HG03095 (cell line): Measurements from ENCODE around the gene B4GALT3.
A peak's percentile ranks its signal among the peaks of the same experiment; 100 is the strongest.

Experiments used
- ATAC-seq: cut with Tn5 transposase; IDR thresholded peaks from one replicate; pipeline ENCODE4 v1.9.1; 2021; ENCODE audit warnings: moderate library complexity; ENCODE audit not compliant: unreplicated experiment

Gene B4GALT3

DNA sequence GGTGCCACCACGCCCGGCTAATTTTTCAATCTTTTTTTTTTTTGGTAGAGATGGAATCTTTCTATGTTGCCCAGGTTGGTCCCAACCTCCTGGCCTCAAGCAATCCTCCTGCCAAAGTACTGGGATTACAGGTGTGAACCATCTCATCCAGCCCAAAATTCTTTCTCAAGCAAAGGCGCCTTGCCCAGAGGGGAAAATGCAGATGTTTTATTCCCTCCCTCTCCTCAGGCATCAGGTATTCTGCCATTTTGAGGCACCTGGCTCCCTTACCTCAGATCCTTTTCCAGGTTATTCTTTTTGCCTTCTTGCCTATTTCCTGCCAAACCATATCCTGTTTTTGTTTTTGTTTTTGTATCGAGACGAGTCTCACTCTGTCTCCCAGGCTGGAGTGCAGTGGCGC, 11.1 kb upstream of the B4GALT3 start:
- ATAC-seq = no peak

DNA sequence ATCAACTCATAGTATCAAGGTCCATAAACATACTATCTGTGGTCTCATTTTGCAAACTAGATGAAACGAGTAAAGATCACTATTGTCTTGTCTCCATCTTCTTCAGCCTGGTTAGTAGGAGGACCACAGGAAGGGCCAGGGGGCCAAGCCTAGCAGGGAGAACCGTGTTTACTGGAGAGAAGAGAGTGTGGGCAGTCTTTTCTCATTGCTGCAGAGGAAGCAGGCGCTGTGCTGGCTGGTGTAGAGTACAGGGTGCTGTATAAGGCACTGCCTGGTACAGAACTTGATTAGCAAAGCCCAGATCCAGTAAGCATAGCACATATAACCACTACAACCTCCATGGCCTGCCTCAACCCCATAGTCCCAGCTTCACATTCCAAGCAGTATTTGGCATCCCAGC, 10.0 kb upstream of the B4GALT3 start:
- no peak for ATAC-seq

DNA sequence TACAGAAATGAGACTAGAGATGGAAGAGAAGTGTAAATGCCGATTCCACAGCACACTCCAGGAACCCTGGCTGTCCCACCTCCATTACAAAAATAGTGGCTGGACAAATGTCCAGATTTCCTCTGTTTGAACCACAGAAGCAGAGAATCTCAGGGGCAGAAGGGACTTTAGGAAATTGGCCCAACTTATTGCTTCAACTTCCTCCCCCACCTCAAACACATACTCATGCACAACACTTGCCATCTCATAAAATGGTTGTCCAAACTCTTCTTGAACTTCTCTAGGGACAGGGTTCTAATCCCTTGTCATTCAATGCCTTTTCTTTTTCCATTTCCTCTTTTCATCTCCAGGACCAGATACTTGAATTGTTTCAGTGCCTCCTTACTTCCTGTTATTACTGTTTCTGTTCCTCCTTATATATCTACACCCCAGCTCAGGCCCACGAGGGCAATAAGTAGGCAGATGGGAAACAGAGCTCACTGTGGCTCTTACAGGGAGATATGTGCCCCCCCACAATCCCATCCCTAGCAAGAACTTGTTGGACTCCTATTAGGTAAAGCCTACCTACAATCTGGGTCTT, 8.5 kb upstream of the B4GALT3 start:
- ATAC-seq = no peak

DNA sequence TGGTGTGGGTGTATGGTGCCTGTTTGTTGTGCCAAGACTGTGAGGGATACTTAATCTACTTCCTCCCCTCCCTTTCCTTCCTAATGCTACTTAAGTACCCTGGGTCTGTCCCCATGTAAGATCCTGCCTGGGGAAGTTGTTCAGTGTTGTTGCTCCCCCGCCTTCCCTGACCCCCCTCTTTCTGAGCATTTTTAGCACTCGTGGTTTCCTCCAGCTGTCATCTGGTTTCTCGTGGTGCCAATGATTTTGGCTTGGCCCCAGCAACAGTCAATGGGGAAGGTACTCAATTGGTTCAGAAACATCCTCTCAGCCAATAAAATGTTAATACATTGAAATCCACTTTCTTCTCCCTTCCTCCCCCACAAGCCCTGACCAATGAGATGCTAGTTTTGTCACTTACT, 8.0 kb upstream of the B4GALT3 start:
- peak; percentile 50 for ATAC-seq

DNA sequence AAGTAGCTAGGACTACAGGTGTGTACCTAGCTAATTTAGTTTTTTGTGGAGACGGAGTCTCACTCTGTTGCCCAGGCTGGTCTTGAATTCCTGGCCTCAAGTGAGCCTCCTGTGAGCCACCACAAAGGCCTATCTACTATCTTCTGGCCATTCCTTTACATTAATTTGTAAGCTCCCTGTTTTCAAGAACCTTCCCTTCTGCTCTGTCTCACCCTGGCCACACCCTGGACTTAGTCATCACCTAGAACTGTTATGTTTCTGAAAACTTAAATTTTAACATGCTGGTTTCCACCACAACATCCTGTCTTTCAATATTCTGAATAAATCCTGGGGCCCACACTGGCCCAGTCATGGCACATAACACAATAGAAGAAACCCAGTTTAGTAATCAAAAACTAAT, 4.9 kb upstream of the B4GALT3 start:
- peak; percentile 52 for ATAC-seq

DNA sequence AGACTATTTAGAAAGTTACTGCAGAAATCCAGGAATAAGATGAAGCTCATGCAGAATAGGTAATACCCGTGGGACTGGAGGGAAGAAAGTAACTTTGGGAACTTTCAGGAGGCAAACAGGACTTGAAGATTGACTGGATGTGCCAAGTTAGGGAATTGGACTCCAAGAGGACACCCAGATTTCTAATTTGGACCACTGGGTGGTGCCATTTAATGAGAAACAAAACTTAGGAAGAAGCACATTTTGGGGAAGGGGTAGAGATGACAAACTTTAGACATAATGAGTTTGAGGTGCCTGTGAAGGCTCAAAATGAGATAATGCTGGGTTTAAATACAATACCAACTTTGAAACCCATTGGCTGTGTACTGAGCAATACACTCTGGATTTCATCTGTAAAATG, 3.3 kb upstream of the B4GALT3 start:
- no peak for ATAC-seq

DNA sequence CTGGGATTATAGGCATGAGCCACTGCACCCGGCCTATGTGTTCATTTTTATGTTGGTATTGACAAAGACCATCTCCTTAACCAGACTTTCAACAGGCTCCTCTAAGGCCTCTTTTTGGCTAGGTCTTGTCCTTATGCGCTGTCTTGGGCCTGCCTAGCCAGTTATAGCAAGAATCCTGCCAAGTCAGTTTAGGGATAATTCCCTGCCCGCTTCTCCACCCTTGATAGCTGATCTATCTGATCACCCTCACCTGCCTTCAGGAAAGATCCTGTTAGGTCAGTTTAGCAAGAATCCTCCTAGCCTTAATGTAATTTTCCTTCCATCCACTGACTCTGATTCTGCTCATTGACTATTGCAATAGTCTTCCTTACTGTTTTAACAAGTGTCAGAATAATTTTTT, 2.4 kb upstream of the B4GALT3 start:
- ATAC-seq = no peak

DNA sequence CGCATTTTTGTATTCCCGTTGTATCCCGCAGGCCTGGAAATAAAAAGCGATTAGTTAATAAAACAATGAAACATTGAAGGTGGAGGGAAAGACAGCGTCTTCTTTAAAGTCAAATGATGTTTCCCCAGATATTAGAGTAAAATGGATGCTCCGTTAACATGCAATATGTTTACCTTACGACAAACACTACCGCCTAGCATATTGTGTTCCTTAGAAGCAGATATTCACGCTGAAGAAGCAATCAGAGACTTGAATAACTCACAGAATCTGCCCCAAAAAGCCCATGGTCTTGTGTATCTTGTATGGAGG, 583 bp upstream of the B4GALT3 start:
- no peak for ATAC-seq

DNA sequence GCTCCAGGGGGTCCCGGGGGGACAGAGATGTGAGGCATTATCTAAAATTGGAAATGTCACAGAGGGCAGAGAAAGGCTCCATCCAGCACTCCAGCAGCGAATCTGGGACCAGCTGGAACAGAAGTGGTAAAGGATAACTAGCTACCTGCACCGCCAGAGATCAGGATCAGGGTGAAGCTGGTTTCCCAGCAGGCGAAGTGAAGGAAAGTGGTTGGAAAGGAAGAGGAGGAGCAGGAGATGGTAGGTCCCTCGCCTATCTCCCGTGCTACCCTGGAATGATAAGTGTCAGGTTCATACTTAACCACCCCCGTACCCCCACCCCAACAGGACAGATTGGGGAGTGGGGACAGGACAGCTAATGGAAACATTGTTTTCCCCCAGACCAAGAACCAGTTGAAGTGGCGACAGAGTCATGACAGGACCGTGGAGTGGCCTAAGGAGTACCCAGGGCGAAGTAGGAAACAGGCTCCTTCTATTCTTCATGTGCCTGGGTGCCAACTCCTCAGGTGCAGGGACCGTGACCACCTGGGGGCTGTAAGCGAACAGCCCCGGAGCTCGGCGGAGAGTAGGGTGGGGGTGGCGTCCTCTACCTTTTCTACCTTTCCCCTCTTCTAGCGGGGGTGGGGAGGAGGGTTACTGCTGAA, 717 bp downstream of the B4GALT3 start:
- no peak for ATAC-seq

DNA sequence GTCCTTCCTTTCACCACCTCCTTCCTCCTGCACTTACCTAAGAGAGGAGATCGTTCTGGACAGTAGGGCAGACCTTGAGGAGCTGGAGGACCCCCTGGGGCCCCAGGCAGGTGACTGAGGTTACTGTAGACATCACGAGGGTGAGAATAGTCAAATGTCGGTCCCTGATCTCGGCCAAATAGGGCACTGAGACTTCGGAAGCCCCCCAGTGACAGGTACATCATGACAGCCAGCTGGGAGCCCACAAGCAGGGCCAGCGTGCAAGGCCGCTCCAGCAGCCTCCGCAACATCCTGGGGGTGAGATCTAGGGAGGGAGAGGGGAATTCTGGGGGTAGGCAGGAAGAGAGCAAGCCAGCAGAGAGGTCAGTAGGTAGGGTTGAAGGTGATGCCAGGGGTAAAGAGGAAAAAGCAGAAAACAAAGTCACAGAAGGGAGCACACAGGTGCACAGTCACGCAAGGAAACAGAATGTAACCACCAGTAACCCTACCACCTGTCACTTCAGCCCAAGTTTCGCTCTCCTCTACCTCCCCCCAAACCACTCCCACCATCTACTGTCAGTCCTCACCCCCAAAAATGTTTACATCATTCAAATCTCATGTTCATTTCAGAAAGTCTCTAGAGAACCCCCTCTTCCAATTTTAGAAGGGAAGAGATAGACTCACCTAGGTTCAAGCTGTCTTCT, 1.4 kb downstream of the B4GALT3 start:
- ATAC-seq = no peak

DNA sequence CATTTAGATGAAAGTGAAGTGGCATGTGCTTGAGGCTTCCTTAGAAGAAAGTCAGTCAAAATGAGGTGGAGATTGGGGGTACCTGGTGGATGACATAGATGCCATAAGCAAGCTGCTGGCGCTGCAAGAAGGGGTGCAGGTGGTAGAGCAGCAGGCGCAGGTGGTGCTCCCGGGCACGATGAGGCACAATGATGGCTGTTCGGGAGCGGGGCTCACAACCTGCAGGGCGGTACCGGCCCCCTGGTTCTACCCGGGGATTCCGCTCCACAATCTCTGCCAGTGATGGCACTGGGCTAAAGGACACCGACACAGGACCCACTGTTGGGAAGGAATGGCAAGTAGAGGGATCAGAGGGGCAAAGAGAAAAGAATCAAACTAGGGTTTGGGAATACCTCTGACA, 2.4 kb downstream of the B4GALT3 start:
- ATAC-seq = no peak

DNA sequence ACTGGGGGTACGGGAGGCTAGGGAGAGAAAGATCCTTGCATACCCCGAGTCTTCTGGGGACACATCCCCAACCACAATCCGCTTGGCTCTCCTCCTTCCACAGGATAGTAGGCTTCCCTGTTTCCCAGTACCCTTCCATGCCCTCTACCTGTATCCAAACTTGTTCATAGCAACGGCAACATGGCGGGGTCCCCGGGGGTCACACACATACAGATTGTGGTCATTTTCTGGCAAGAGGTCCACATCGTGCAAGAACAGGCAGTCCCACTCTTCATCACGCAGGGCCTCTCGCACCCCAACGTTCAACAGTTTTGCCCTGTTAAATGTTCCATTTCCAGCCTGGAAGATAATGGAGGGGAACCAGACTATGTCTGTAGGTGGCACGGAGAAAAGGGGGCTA, 3.6 kb downstream of the B4GALT3 start:
- ATAC-seq = no peak

DNA sequence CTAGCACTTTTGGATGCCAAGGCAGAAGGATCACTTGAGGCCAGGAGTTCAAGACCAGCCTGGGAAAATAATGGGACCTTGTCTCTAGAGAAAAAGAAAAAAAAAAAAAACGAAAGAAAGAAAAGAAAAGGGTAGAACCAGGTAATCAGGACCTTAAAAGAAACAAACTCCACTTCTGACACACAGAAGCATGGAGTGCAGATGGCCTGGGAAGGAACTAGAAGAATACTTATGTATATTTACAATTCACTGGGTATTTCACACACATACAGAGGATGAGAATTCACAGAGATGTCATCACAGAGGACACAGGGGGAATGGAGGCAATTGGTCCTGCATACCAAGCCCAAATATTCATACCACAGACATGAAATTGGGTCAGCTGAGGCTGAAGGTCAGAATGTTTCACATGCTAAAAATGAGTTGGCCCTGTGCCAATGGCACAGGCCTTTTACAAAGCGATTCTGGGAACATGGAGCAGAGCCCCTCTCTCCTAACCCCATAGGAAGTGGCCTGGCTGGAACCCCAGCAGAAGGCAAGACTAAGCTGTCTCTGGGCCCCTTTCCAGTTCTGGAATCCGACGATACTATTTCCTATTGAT, 4.4 kb downstream of the B4GALT3 start:
- no peak for ATAC-seq

DNA sequence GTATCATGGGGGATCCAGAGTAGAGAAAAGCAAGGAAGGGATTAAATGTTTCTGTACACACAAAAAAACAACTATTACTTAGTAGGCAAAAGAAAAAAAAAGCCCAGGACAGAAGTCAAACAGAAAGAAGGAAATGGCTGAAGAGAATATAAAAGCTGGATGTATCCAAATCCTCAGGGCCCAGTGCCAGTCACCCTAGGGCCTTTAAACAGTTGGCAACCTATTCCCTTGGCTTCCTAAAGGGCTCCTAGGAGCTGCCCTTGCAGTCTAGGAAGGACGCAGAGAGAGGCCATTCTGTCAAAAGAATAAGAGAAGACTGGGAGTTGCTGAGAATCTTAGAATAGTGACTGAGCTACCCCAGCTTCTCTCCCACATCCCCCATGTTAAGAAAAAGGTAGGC, 5.0 kb downstream of the B4GALT3 start:
- no peak for ATAC-seq

DNA sequence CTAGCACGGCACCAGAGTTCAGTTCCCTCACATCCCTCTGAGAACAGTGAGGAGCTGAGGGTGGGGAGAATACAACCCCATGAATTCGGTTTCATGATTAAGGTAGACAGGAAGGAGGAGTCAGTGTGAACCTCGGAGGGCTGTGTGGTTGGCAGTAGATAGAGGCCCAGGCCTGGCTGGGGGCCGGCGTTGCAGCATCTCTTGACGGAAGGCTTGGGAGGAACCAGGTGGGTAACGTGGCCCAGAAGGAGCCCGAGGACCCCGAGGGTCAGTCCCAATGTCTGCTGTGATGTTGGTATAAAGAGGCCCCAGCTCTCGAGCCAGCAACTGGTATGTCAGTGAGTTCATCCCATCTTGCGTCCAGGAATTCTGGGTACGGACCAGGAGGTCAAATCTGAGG, 5.6 kb downstream of the B4GALT3 start:
- no peak for ATAC-seq

DNA sequence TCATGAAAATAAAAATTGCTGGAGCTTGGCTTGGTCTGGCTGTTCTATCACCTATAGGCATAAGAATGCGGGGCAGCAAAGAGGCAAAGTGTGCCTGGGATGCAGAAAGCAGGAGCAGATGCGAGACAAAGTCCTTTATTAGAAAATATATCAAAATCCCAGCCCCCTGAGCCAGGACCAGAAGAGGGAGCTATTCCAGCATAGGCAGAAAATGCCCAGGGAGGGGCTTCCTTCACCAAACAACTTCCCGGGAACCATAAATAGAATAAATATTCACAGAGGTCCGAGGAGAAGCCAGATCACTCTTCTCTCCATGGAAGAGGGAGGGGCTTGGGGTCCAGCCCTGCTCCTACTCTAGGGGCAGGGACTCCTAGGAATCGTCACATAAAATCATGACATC, 6.1 kb downstream of the B4GALT3 start:
- ATAC-seq = no peak

DNA sequence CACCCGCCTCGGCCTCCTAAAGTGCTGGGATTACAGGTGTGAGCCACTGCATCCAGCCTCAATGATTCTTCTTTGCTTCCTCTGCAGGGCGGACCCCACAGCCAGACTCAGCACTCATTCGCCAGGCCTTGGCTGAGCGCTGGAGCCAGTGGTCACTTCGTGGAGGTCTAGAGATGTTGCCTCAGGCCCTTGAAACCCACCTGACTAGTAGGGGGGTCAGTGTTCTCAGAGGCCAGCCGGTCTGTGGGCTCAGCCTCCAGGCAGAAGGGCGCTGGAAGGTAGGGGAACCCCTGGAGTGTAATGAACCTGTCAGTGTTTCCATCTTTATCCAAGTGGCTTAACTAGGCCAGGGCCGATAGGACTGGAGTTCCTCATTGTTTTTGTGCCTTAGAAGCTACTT, 8.4 kb downstream of the B4GALT3 start:
- no peak for ATAC-seq

DNA sequence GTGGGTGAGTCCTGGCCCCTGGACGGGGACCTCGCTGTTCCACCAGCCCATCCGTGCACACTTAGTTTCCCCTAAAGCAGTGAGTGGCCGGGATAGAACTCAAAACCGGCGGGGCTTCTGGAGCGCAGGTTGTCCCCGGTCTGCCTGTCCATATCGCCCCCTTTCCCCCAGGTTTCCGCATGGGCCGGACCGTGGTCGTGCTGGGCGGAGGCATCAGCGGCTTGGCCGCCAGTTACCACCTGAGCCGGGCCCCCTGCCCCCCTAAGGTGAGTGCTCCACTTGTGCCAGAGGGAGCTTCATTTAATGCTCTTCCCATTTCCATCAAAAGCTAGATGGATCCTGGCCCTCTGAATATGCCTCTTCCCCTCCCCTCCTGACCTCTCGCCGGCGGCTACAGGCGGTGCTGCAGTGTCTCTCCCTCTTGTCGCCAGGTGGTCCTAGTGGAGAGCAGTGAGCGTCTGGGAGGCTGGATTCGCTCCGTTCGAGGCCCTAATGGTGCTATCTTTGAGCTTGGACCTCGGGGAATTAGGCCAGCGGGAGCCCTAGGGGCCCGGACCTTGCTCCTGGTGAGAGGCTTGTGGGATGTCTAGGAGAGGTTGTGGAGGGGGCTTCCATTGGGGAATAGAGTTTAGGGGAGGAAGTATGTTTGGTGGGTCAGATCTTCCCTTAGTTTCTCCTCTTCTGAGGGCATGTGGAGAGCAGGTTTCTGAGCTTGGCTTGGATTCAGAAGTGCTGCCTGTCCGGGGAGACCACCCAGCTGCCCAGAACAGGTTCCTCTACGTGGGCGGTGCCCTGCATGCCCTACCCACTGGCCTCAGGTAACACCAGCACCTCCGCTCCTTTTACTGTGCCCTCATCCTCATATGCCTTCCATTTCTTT, 10.4 kb downstream of the B4GALT3 start:
- ATAC-seq = peak; percentile 0

DNA sequence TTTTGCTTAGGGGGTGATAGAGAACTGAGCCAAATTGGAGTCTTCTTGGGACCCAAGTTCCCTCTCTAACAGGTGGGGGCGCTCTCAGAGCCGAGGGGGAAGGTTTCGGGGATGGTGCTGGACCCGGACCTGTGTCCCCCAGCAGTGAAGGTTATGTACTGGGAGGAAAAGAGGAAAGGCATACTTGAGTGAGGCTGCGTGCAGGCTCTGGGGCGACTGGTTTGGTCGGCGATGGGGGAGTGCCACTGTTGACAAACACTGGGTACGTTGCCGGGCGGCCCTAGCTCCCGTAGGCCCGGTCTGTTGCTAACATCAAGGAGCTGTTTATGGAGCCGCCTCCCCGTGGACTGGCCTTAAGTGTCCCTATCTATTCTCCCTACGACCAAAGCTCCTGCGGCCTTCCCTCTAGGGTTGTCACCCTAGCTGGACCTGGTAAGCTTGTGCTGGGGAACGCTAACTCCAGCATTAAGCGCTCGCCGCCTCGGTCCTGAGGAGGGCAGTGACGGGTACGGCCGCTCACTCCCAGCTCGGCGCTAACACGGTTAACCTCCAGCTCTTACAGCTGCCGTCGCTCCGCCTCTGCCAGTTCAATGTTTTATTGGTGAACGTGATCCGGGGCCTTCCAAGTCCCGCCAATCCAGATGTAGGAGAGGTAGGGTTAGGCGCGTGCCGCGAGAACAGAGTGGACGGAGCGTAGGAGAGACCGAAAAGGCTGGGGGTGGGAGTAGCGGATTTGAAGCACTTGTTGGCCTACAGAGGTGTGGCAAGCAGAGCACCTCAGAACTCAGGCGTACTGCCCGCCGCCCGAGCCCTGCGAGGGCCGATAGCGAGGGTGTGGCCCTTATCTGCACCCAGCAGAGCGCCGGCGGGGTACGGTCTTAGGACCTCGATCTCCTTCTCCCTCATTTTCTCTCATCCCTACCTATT, 11.3 kb downstream of the B4GALT3 start, which contains the start of gene PPOX:
TSS of gene PPOX (plus strand) at position 685 of the 927 bp plus-strand sequence. CDS start 422 bp downstream, outside the sequence.
- ATAC-seq = peak; percentile 87

DNA sequence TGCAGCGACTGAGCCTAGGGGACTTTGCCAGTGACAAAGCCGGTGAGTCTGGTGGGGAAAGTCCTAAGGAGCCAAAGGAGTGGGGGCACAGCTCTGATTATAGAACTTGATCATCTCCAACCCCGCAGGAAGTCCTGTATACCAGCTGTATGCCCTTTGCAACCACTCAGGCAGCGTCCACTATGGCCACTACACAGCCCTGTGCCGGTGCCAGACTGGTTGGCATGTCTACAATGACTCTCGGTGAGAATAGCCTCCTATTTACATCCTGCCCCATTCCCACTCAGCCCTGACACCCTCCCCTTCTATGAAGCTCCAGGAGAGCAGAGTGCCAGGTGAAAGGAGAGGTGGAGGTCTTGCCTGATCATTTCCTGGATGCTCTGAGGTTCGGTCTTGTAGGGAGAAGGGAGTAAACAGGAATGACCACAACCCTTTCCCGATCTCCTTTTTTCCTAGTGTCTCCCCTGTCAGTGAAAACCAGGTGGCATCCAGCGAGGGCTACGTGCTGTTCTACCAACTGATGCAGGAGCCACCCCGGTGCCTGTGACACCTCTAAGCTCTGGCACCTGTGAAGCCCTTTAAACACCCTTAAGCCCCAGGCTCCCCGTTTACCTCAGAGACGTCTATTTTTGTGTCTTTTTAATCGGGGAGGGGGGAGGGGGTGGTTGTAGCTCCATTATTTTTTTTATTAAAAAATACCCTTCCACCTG, 12.3 kb downstream of the B4GALT3 start:
- ATAC-seq = no peak
